Stimulated activated effector memory CD8-positive, alpha-beta T cell treated with anti-CD3 and anti-CD28 coated beads, Interleukin-12 subunit alpha, Interleukin-12 subunit beta, amount 100 ng/mL, for 72 hours (primary cell): ENCODE measurements around the gene CACNA2D1.
"Not testable (repeated sequence)": the region's sequence is repeated elsewhere in the genome, so short reads cannot be mapped to it uniquely, and the experiment has no call there.

Experiments
- ATAC-seq: fragments of 150-1000 bp; cut with Tn5 transposase; 2 replicates; pipeline ENCODE4 v1.10.0; 2021
- DNase-seq, 2 donors: peaks; one replicate each; pipeline ENCODE4 v3.0.0; 2021 to 2022; ENCODE audit warnings: low spot score in 2 of 2
- H3K27ac Mint-ChIP-seq: one replicate; pipeline ENCODE4 v1.8.0; 2022; ENCODE audit warnings: mild to moderate bottlenecking, mixed read lengths
- H3K36me3 Mint-ChIP-seq: one replicate; pipeline ENCODE4 v1.8.0; 2022; ENCODE audit warnings: mild to moderate bottlenecking, mixed read lengths
- H3K4me1 Mint-ChIP-seq: one replicate; pipeline ENCODE4 v1.8.0; 2022; ENCODE audit warnings: mixed read lengths
- H3K4me3 Mint-ChIP-seq: one replicate; pipeline ENCODE4 v1.8.0; 2022; ENCODE audit warnings: mild to moderate bottlenecking, mixed read lengths
- H3K9me3 Mint-ChIP-seq: one replicate; pipeline ENCODE4 v1.8.0; 2022; ENCODE audit warnings: mixed read lengths

The CACNA2D1 gene

DNA sequence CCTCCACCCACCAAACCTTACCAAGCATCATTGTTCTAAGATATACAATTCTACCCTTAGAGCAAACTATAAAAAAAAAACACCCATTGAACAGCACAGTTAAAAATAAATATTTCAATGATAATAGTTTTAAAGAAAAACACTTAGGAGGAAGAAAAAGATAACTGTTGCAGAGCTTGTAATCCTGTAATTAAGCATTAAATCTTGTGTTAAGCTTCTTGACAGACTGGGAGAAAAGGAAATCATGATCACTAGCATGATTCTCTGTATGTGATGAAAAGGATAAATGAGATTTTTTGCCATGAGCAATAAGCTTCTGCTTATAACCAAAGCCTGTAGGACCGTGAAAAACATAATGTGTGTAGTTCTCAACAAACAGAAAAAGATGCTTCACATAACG lies 289.8 kb downstream of the CACNA2D1 start:
- peaks cover 5% of the 10 kb centered on the region for H3K9me3 Mint-ChIP-seq
- no peak for ATAC-seq
- H3K4me3 Mint-ChIP-seq, result no peak overlapping the region
- no peak for DNase-seq
- H3K27ac Mint-ChIP-seq, result no peak overlapping the region
- H3K4me1 Mint-ChIP-seq, result no peaks in the 10 kb centered on the region
- H3K36me3 Mint-ChIP-seq, result no peaks in the 10 kb centered on the region

DNA sequence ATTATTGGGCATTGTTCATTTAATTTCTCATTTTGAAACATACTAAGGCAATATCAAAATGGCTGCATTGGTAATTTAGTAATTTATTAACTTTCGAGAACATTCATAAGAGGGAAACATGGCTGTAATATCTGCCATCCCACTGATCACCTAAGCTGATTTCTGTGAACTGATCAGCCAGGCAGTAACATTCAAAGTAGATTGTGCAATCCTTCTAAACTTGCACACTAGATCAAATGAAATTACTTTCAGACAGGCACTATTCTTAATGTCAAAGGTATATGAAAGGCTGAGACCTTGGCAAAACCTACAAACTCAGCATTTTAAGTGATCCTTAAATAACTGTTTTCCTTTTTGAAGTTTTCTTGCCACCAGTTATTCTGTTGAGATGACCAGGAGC lies 290.7 kb downstream of the CACNA2D1 start:
- H3K36me3 Mint-ChIP-seq, result no peaks in the 10 kb centered on the region
- DNase-seq (no peak), ATAC-seq (no peak)
- no peaks in the 10 kb centered on the region for H3K4me1 Mint-ChIP-seq
- H3K4me3 Mint-ChIP-seq, result no peak overlapping the region
- peaks cover 9% of the 10 kb centered on the region for H3K9me3 Mint-ChIP-seq
- no peak overlapping the region for H3K27ac Mint-ChIP-seq

DNA sequence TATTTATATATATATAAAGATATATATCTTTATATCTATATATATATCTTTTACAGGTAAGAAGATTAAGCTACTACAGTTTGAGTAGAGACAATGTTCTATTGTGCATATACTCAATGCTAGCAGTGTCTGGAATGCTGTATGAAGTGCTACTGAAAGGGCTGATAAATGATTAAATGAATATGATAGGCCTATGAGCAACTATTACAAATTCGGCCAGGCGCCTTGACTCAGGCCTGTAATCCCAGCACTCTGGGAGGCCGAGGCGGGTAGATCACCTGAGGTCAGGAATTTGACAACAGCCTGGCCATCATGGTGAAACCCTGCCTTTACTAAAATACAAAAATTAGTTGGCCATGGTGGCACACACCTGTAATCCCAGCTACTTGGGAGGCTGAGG lies 297.1 kb downstream of the CACNA2D1 start:
- no peak overlapping the region for H3K4me3 Mint-ChIP-seq
- peaks cover 9% of the 10 kb centered on the region for H3K9me3 Mint-ChIP-seq
- no peaks in the 10 kb centered on the region for H3K4me1 Mint-ChIP-seq
- no peak for ATAC-seq
- no peaks in the 10 kb centered on the region for H3K36me3 Mint-ChIP-seq
- H3K27ac Mint-ChIP-seq, result no peak overlapping the region
- no peak for DNase-seq

GRCh38 chr7:82142263-82142864 lies 301.2 kb downstream of the CACNA2D1 start:
- no peak overlapping the region for H3K27ac Mint-ChIP-seq
- DNase-seq (no peak), ATAC-seq (no peak)
- no peaks in the 10 kb centered on the region for H3K9me3 Mint-ChIP-seq
- no peaks in the 10 kb centered on the region for H3K36me3 Mint-ChIP-seq
- no peaks in the 10 kb centered on the region for H3K4me1 Mint-ChIP-seq
- H3K4me3 Mint-ChIP-seq, result no peak overlapping the region

- Mint-ChIP-seq H3K27ac (no peak overlapping the region), H3K4me3 (no peak overlapping the region), H3K9me3 (no peaks in the 10 kb centered on the region), H3K36me3 (no peaks in the 10 kb centered on the region), H3K4me1 (no peaks in the 10 kb centered on the region)
- ATAC-seq (no peak), DNase-seq (no peak)
These were observed 302.1 kb downstream of the CACNA2D1 start for GRCh38 chr7:82141427-82141826.

DNA sequence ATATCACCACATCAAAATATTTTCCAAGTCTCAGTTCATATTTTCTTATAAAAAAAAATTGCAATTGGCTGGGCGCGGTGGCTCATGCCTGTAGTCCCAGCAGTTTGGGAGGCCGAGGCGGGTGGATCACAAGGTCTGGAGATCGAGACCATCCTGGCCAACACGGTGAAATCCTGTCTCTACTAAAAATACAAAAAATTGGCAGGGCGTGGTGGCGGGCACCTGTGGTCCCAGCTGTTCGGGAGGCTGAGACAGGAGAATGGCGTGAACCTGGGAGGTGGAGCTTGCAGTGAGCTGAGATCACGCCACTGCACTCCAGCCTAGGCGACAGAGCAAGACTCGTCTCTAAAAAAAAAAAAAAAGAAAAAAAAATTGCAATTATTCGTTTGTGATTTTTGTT lies 303.0 kb downstream of the CACNA2D1 start:
- DNase-seq, H3K27ac Mint-ChIP-seq, ATAC-seq, H3K9me3 Mint-ChIP-seq, H3K36me3 Mint-ChIP-seq, H3K4me3 Mint-ChIP-seq, H3K4me1 Mint-ChIP-seq: not testable (repeated sequence)

- DNase-seq (no peak), ATAC-seq (no peak)
- Mint-ChIP-seq H3K9me3 (peaks cover 8% of the 10 kb centered on the region), H3K4me3 (no peak overlapping the region), H3K27ac (no peak overlapping the region), H3K36me3 (no peaks in the 10 kb centered on the region), H3K4me1 (no peaks in the 10 kb centered on the region)
These were observed 312.4 kb downstream of the CACNA2D1 start for GRCh38 chr7:82131215-82131614.

DNA sequence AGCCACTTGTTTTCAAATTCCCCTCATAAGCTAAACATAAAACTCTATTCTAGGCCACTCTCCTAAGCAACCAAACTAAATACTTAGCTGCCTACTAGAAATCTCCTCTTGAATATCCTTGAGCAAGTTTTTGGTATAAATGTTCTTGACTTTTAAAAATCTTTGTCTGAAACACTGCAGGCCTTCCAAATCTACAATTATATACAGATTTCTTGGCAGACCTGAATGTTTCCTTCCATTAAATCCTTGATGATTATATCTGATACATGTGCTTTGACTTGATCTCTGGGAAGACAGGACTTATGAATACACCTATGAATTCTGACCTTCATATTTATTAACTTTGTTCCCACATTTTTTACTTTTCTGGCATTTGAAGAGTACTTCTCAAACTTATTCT lies 314.5 kb downstream of the CACNA2D1 start:
- ATAC-seq (no peak), DNase-seq (no peak)
- Mint-ChIP-seq H3K9me3 (peaks cover 6% of the 10 kb centered on the region), H3K36me3 (no peaks in the 10 kb centered on the region), H3K4me1 (no peaks in the 10 kb centered on the region), H3K4me3 (no peak overlapping the region), H3K27ac (no peak overlapping the region)

- H3K36me3 Mint-ChIP-seq, result no peaks in the 10 kb centered on the region
- H3K27ac Mint-ChIP-seq, result no peak overlapping the region
- H3K4me3 Mint-ChIP-seq, result no peak overlapping the region
- H3K4me1 Mint-ChIP-seq, result no peaks in the 10 kb centered on the region
- peaks cover 6% of the 10 kb centered on the region for H3K9me3 Mint-ChIP-seq
- no peak for DNase-seq
- no peak for ATAC-seq
These were observed 315.0 kb downstream of the CACNA2D1 start for GRCh38 chr7:82128546-82128945.

- DNase-seq, result no peak
- Mint-ChIP-seq H3K27ac (no peak overlapping the region), H3K4me3 (no peak overlapping the region), H3K4me1 (no peaks in the 10 kb centered on the region), H3K9me3 (peaks cover 2% of the 10 kb centered on the region), H3K36me3 (no peaks in the 10 kb centered on the region)
- ATAC-seq, result no peak
These were observed 317.0 kb downstream of the CACNA2D1 start for GRCh38 chr7:82126576-82126975.

GRCh38 chr7:82124445-82124844 lies 319.1 kb downstream of the CACNA2D1 start:
- Mint-ChIP-seq H3K4me1 (no peaks in the 10 kb centered on the region), H3K36me3 (no peaks in the 10 kb centered on the region)

DNA sequence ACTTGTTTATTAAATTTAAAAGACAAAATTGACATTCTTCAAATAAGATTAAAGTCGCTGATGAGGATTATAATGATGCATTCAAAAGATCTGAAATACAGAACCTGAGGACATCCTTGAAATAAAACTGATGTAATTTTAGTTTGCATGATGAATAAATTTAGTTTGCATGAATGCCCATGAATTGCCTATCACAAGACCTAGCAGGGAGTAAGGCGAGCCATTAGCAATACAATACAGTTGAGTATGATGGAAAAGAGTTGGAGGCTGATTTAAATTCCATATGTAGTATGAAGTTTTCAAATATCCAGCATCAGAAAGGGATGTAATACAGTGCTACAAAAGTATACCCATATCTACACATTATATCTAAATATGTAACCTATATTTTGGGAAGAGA lies 321.3 kb downstream of the CACNA2D1 start:
- Mint-ChIP-seq H3K4me3 (no peak overlapping the region), H3K36me3 (no peaks in the 10 kb centered on the region), H3K4me1 (no peaks in the 10 kb centered on the region), H3K27ac (no peak overlapping the region), H3K9me3 (peaks cover 2% of the 10 kb centered on the region)
- no peak for DNase-seq
- ATAC-seq, result no peak

More at GRCh38 chr7:82124445-82124844, 319.1 kb downstream of the CACNA2D1 start:
- ATAC-seq (no peak), DNase-seq (no peak)
- Mint-ChIP-seq H3K4me3 (no peak overlapping the region), H3K27ac (no peak overlapping the region), H3K9me3 (peaks cover 2% of the 10 kb centered on the region)

DNA sequence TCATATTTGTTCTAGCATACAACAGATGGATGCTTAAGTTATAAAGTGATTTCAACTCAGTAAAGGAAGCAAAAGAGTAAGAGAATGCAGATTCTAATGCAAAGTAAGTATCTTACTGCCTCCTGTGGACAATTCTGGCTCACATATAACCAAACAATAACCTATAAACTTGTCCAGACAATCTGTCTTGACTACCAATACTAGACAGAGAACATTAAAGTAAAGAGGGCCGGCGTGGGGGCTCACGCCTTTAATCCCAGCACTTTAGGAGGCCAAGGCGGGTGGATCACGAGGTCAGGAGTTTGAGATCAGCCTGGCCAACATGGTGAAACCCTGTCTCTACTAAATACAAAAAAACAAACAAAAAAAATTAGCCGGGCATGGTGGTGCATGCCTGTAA lies 329.3 kb downstream of the CACNA2D1 start:
- Mint-ChIP-seq H3K27ac (no peak overlapping the region), H3K4me3 (no peak overlapping the region), H3K9me3 (peaks cover 9% of the 10 kb centered on the region), H3K36me3 (no peaks in the 10 kb centered on the region), H3K4me1 (no peaks in the 10 kb centered on the region)
- no peak for ATAC-seq
- no peak for DNase-seq

DNA sequence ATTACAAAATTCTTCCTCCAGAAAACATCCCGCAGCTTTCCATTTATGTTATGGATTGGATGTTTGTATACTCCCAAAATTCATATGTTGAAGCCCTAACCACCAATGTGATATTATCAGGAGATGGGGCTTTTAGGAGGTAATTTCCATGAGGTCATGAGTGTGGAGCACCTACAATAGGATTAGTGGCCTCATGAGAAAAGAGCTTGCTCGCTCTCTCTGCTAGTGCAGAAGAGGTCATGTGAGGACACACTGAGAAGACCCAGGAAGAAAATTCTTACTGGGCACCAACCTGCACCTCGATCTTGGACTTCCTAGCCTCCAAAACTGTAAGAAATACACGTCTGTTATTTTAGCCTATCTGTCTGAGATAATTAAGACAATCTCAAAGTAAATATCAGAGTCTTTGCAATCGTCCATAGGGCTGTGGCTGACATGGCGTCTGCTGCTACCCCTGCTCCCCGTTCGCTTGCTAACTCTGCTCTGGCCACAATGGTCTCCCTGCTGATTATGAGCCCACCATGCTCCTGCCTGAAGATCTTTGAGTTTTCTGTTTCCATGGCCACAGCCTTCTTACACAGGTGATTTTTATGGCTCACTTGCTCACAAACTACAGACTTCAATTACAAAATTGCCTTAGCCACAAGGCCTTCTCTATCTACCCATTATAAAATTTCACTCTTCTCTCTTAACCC lies 333.3 kb downstream of the CACNA2D1 start:
- Mint-ChIP-seq H3K27ac (no peak overlapping the region), H3K4me3 (no peak overlapping the region), H3K9me3 (peaks cover 9% of the 10 kb centered on the region), H3K4me1 (no peaks in the 10 kb centered on the region), H3K36me3 (no peaks in the 10 kb centered on the region)
- ATAC-seq, result no peak
- DNase-seq, result no peak

DNA sequence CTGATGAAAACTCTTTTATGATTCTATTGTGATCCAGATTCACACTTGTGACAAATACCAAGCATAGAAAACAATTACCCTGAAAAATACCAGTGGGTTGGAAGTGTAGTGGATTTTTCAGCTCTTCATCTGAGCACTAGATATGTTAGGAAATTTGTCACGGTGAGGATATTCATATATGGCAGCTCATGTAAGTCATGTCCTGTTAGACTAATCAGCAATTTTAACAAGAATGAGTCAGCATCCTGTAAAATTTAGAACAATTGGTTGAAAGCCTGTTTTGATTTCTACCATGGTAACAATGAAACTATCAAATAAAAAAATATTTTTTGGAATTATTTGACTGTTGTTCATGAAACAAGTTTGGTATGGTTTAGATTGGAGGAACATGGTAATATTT lies 334.3 kb downstream of the CACNA2D1 start:
- DNase-seq (no peak), ATAC-seq (no peak)
- peaks cover 9% of the 10 kb centered on the region for H3K9me3 Mint-ChIP-seq
- H3K27ac Mint-ChIP-seq, result no peak overlapping the region
- no peaks in the 10 kb centered on the region for H3K4me1 Mint-ChIP-seq
- H3K4me3 Mint-ChIP-seq, result no peak overlapping the region
- H3K36me3 Mint-ChIP-seq, result no peaks in the 10 kb centered on the region

DNA sequence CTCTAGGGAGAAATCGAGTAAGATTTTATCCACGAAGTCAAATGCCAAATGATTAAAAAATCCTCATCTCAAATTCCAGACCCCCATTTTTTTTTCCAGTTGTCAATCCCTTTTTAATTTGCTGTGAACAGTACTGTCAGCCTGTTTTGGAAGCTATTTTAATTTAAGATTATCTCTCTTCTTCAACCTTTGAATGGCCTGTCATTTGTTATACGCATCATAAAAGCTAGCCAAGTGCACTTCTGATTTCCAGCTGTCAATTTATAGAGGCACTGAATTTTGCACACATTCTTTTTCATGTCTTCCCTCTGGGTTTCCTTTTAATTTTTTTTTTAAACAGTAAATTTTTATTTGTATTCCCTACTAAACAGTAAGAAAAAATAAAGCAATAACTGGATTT lies 337.4 kb downstream of the CACNA2D1 start:
- Mint-ChIP-seq H3K27ac (no peak overlapping the region), H3K4me1 (no peaks in the 10 kb centered on the region), H3K4me3 (no peak overlapping the region), H3K9me3 (peaks cover 7% of the 10 kb centered on the region), H3K36me3 (no peaks in the 10 kb centered on the region)
- ATAC-seq, result no peak
- DNase-seq, result no peak
